HFFc6 (cell line): Measurements from ENCODE around the gene CYP27B1. TPM values are rescaled to one million over a fixed set of nuclear protein-coding genes. Genes with fewer than 3 reads are reported as not detected.

Experiments used
- DNase-seq: peaks from one replicate; pipeline ENCODE4 v3.0.0-alpha.2; 2018
- H3K27ac Mint-ChIP-seq: 2 replicates; pipeline ENCODE4 v1.8.0; 2020; ENCODE audit warnings: mild to moderate bottlenecking, mixed read lengths
- H3K27me3 Mint-ChIP-seq: 2 replicates; pipeline ENCODE4 v1.8.0; 2021; ENCODE audit warnings: mild to moderate bottlenecking, moderate library complexity, mixed read lengths; ENCODE audit not compliant: insufficient read depth
- H3K36me3 Mint-ChIP-seq: 2 replicates; pipeline ENCODE4 v1.8.0; 2021; ENCODE audit warnings: low read depth, mixed read lengths
- H3K4me1 Mint-ChIP-seq: 2 replicates; pipeline ENCODE4 v1.8.0; 2020; ENCODE audit warnings: low read depth, mixed read lengths
- H3K4me3 Mint-ChIP-seq: 2 replicates; pipeline ENCODE4 v1.8.0; 2020; ENCODE audit warnings: mild to moderate bottlenecking, moderate library complexity, mixed read lengths
- H3K9me3 Mint-ChIP-seq: 2 replicates; pipeline ENCODE4 v1.8.0; 2020; ENCODE audit warnings: mild to moderate bottlenecking, mixed read lengths
- CTCF ChIP-seq: fragments of 200-600 bp; sonication (generic); IDR thresholded peaks from 2 replicates; pipeline ENCODE4 v1.5.0; 2021; ENCODE audit warnings: antibody characterized with exemption, mild to moderate bottlenecking
- total RNA-seq, 6 experiments: library from RNA; stranded (reverse); fragmentation: NEBNext Ultra II Directional; extraction: Animal tissue kit (Norgen Biotek cat#: 25700); gene quantifications; 2 replicates in 1 of 6; 3 replicates in 5 of 6; pipeline ENCODE4 v1.2.3, GENCODE V29; 2021

CYP27B1 gene
- total RNA-seq, 6 experiments from 2014 or later, result 0.57 to 1.8 (median 0.96) TPM

GRCh38 chr12:57726151-57726883, 40.6 kb downstream of the CYP27B1 start:
- Mint-ChIP-seq H3K27ac (peak overlapping the region; percentile 96), H3K36me3 (peaks cover 6% of the 10 kb centered on the region; the same call in 1 of the 2 replicates), H3K4me3 (peak overlapping the region; percentile 94), H3K4me1 (no peaks in the 10 kb centered on the region), H3K9me3 (no peaks in the 10 kb centered on the region), H3K27me3 (peaks cover 2% of the 10 kb centered on the region; the same call in 1 of the 2 replicates)
- DNase-seq, result peak; percentile 84
- peak; percentile 90 for TF ChIP-seq CTCF

- Mint-ChIP-seq H3K36me3 (peaks cover 6% of the 10 kb centered on the region; the same call in 1 of the 2 replicates), H3K27ac (peak overlapping the region; percentile 96), H3K4me1 (no peaks in the 10 kb centered on the region), H3K9me3 (no peaks in the 10 kb centered on the region), H3K27me3 (peaks cover 2% of the 10 kb centered on the region; the same call in 1 of the 2 replicates), H3K4me3 (peak overlapping the region; percentile 94)
- DNase-seq, result no peak
- TF ChIP-seq CTCF, result no peak
Observed at GRCh38 chr12:57725851-57726150, 41.1 kb downstream of the CYP27B1 start.

- Mint-ChIP-seq H3K4me3 (peak overlapping the region; percentile 33; the same call in 1 of the 2 replicates), H3K27me3 (peaks cover 2% of the 10 kb centered on the region; the same call in 1 of the 2 replicates), H3K9me3 (no peaks in the 10 kb centered on the region), H3K27ac (no peak overlapping the region; the same call in 1 of the 2 replicates), H3K4me1 (no peaks in the 10 kb centered on the region), H3K36me3 (peaks cover 6% of the 10 kb centered on the region; the same call in 1 of the 2 replicates)
- no peak for DNase-seq
- TF ChIP-seq CTCF, result no peak
Observed at GRCh38 chr12:57724936-57725740, 41.7 kb downstream of the CYP27B1 start.

GRCh38 chr12:57724003-57724935, 42.6 kb downstream of the CYP27B1 start:
- TF ChIP-seq CTCF, result no peak
- Mint-ChIP-seq H3K27me3 (peaks cover 2% of the 10 kb centered on the region; the same call in 1 of the 2 replicates), H3K27ac (no peak overlapping the region), H3K4me3 (no peak overlapping the region), H3K36me3 (peaks cover 12% of the 10 kb centered on the region; the same call in 1 of the 2 replicates), H3K4me1 (no peaks in the 10 kb centered on the region), H3K9me3 (no peaks in the 10 kb centered on the region)
- no peak for DNase-seq

GRCh38 chr12:57723630-57723962, 43.3 kb downstream of the CYP27B1 start:
- Mint-ChIP-seq H3K27me3 (peaks cover 2% of the 10 kb centered on the region; the same call in 1 of the 2 replicates), H3K4me3 (no peak overlapping the region), H3K36me3 (peaks cover 15% of the 10 kb centered on the region; the same call in 1 of the 2 replicates), H3K4me1 (no peaks in the 10 kb centered on the region), H3K9me3 (no peaks in the 10 kb centered on the region), H3K27ac (no peak overlapping the region)
- no peak for DNase-seq
- TF ChIP-seq CTCF, result no peak
